Midbrain (tissue), 1 donor: Measurements from ENCODE around the gene PAPPA2.
A peak's percentile ranks its signal among the peaks of the same experiment; 100 is the strongest.
"Not testable (repeated sequence)": the region's sequence is repeated elsewhere in the genome, so short reads cannot be mapped to it uniquely, and the experiment has no call there.

Source experiments
- DNase-seq: peaks from one replicate; lab custom pipeline; 2025; lab: John Stamatoyannopoulos, UW

The PAPPA2 gene

GRCh38 chr1:176603696-176604095 lies 140.7 kb downstream of the PAPPA2 start:
- no peak for DNase-seq

- no peak for DNase-seq
These were observed 141.5 kb downstream of the PAPPA2 start for GRCh38 chr1:176604461-176604860.

GRCh38 chr1:176605176-176605575 lies 142.2 kb downstream of the PAPPA2 start:
- no peak for DNase-seq

- DNase-seq: no peak
These were observed 146.8 kb downstream of the PAPPA2 start for GRCh38 chr1:176609556-176610408.

GRCh38 chr1:176612791-176613190 lies 149.8 kb downstream of the PAPPA2 start:
- DNase-seq: no peak

- DNase-seq: no peak
These were observed 154.9 kb downstream of the PAPPA2 start for GRCh38 chr1:176617881-176618280.

GRCh38 chr1:176619261-176619660 lies 156.3 kb downstream of the PAPPA2 start:
- DNase-seq: no peak

- DNase-seq: no peak
These were observed 162.4 kb downstream of the PAPPA2 start for GRCh38 chr1:176625365-176625764.

GRCh38 chr1:176626572-176627061 lies 163.6 kb downstream of the PAPPA2 start:
- no peak for DNase-seq

- no peak for DNase-seq
These were observed 165.8 kb downstream of the PAPPA2 start for GRCh38 chr1:176628775-176629174.

- not testable (repeated sequence) for DNase-seq
These were observed 171.8 kb downstream of the PAPPA2 start for GRCh38 chr1:176634733-176635132.

- DNase-seq: no peak
These were observed 175.9 kb downstream of the PAPPA2 start for GRCh38 chr1:176638713-176639526.

- no peak for DNase-seq
These were observed 180.6 kb downstream of the PAPPA2 start for GRCh38 chr1:176643536-176643935.

- no peak for DNase-seq
These were observed 185.6 kb downstream of the PAPPA2 start for GRCh38 chr1:176648556-176648955.

GRCh38 chr1:176656257-176656995 lies 193.5 kb downstream of the PAPPA2 start:
- DNase-seq: peak; percentile 35

GRCh38 chr1:176669782-176670181 lies 206.8 kb downstream of the PAPPA2 start:
- DNase-seq: no peak

GRCh38 chr1:176670853-176671252 lies 207.9 kb downstream of the PAPPA2 start:
- no peak for DNase-seq

GRCh38 chr1:176682830-176683535 lies 220.0 kb downstream of the PAPPA2 start:
- DNase-seq: no peak

- peak; percentile 48 for DNase-seq
These were observed 228.6 kb downstream of the PAPPA2 start for GRCh38 chr1:176691251-176692228.

- DNase-seq: no peak
These were observed 229.5 kb downstream of the PAPPA2 start for GRCh38 chr1:176692431-176692830.
